Activated CD8-positive, alpha-beta memory T cell treated with anti-CD3 and anti-CD28 coated beads for 24 hours (primary cell): ENCODE measurements around the gene PDE4B.
"Not testable (repeated sequence)": the region's sequence is repeated elsewhere in the genome, so short reads cannot be mapped to it uniquely, and the experiment has no call there.

Source experiments
- DNase-seq: peaks from one replicate; pipeline ENCODE4 v3.0.0-alpha.2; 2020

PDE4B gene

GRCh38 chr1:66294707-66295370 lies 502.1 kb downstream of the PDE4B start:
- DNase-seq: no peak

GRCh38 chr1:66295803-66296202 lies 503.1 kb downstream of the PDE4B start:
- DNase-seq: no peak

GRCh38 chr1:66296370-66296769 lies 503.7 kb downstream of the PDE4B start:
- no peak for DNase-seq

GRCh38 chr1:66296951-66297350 lies 504.3 kb downstream of the PDE4B start:
- no peak for DNase-seq

GRCh38 chr1:66298464-66298863 lies 505.8 kb downstream of the PDE4B start:
- DNase-seq: no peak

- DNase-seq: no peak
These were observed 507.7 kb downstream of the PDE4B start for GRCh38 chr1:66300280-66300971.

GRCh38 chr1:66300972-66301451 lies 508.3 kb downstream of the PDE4B start:
- DNase-seq: no peak

GRCh38 chr1:66302184-66302742 lies 509.6 kb downstream of the PDE4B start:
- no peak for DNase-seq

- no peak for DNase-seq
These were observed 510.1 kb downstream of the PDE4B start for GRCh38 chr1:66302815-66303214.

GRCh38 chr1:66303646-66304045 lies 511.0 kb downstream of the PDE4B start:
- no peak for DNase-seq

- DNase-seq: no peak
These were observed 511.4 kb downstream of the PDE4B start for GRCh38 chr1:66304128-66304527.

- DNase-seq: no peak
These were observed 513.2 kb downstream of the PDE4B start for GRCh38 chr1:66305927-66306326.

GRCh38 chr1:66309006-66309741 lies 516.5 kb downstream of the PDE4B start:
- DNase-seq: no peak

- DNase-seq: no peak
These were observed 518.4 kb downstream of the PDE4B start for GRCh38 chr1:66311092-66311491.

GRCh38 chr1:66311628-66312027 lies 518.9 kb downstream of the PDE4B start:
- no peak for DNase-seq

- DNase-seq: no peak
These were observed 519.7 kb downstream of the PDE4B start for GRCh38 chr1:66312271-66312990.

- DNase-seq: no peak
These were observed 520.7 kb downstream of the PDE4B start for GRCh38 chr1:66313429-66313828.

- DNase-seq: no peak
These were observed 523.0 kb downstream of the PDE4B start for GRCh38 chr1:66315671-66316070.

- DNase-seq: no peak
These were observed 524.0 kb downstream of the PDE4B start for GRCh38 chr1:66316464-66317247.

GRCh38 chr1:66317248-66317515 lies 524.5 kb downstream of the PDE4B start:
- DNase-seq: no peak

GRCh38 chr1:66320231-66320630 lies 527.5 kb downstream of the PDE4B start:
- DNase-seq: no peak

GRCh38 chr1:66322462-66322861 lies 529.8 kb downstream of the PDE4B start:
- not testable (repeated sequence) for DNase-seq
